Pons (tissue), 1 donor: ENCODE data around the gene SLC39A6.
"Not testable (repeated sequence)": the region's sequence is repeated elsewhere in the genome, so short reads cannot be mapped to it uniquely, and the experiment has no call there.

Experiments
- DNase-seq: peaks from one replicate; pipeline ENCODE4 v3.0.0-alpha.2; 2016; ENCODE audit warnings: low spot score

Gene SLC39A6

DNA sequence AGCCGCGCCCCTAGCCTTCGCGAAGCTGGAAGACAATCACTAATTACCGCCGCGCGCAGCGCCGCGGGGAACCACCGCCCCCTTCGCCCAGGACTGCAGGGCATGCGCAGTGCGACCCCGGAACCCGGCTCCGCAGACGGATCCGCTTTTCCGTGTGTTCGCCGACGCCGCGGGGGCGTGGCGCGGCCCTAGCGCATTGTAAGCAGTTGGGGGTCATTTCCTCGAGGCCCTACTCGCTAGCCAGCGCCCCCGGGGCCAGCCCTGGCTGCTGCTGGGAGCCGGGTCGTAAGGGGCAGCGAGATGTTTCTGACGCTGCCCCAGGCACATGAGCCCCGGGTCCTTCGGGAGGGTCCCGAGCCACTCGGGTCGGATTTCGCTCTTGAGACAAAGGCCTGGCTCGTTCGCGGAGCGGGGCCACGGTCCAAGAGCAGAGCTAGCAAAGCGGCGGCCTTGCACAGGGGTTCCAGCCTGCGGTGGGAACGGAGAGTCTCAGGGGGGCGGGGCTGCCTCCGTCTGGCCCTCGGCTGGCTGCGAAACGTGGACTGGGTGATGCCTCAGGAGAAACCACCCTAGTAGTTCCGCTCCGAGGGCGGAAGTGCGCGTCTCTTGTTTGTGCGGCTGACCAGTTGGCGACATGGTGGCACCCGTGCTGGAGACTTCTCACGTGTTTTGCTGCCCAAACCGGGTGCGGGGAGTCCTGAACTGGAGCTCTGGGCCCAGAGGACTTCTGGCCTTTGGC, at the start of gene SLC39A6, which contains the start of gene ELP2:
TSS of gene SLC39A6 (minus strand) at position 41 of the 739 bp plus-strand sequence. CDS start 2,333 bp downstream, outside the sequence.
TSS of gene ELP2 (plus strand) at position 600 of the 739 bp plus-strand sequence. CDS start at position 635, 35 bp downstream.
- DNase-seq = peak; percentile 96

DNA sequence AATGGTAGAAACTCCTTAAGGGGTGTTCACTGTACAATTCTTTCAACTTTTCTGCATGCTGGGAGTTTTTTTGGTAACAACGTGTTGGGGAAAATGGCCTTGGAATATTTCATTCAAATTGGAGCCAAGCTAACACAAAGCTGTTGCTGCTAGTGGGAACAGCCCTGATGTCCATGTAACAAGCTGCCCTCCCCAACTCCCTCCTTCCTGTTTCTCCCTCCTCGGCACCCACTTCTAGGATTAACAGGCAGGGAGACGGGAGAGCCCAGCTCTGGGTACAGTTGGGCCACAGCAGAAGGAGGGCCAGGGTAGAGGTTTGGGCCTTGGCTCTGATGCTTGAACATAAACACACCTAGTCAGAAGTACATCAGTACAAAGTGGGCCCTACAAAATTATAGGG, 48.8 kb upstream of the SLC39A6 start:
- no peak for DNase-seq

- DNase-seq = no peak
These were observed 47.6 kb upstream of the SLC39A6 start for GRCh38 chr18:36176711-36177110.

GRCh38 chr18:36176177-36176584, 47.0 kb upstream of the SLC39A6 start:
- no peak for DNase-seq

DNA sequence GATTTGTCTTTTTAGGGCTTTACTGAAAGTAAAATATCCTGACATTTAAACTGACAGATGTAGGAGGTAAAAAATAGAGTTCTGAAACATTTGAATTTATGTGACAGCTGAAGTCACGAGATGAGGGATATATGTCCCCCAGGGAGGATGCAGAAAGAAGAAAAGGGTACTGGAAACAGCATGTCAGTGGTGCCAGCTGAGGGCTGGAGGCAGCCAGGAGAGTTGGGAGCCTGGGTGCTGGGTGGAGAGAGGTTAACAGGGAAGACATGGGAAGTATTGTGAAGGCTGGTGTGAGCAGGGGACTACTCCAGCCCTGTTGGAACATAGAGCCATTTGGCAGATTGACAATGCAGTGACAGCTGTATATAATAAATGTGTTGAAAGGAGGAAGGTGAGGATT, 46.3 kb upstream of the SLC39A6 start:
- no peak for DNase-seq

- no peak for DNase-seq
These were observed 40.8 kb upstream of the SLC39A6 start for GRCh38 chr18:36169938-36170337.

- not testable (repeated sequence) for DNase-seq
These were observed 39.2 kb upstream of the SLC39A6 start for GRCh38 chr18:36168296-36168695.

- DNase-seq = no peak
These were observed 38.6 kb upstream of the SLC39A6 start for GRCh38 chr18:36167692-36168218.

DNA sequence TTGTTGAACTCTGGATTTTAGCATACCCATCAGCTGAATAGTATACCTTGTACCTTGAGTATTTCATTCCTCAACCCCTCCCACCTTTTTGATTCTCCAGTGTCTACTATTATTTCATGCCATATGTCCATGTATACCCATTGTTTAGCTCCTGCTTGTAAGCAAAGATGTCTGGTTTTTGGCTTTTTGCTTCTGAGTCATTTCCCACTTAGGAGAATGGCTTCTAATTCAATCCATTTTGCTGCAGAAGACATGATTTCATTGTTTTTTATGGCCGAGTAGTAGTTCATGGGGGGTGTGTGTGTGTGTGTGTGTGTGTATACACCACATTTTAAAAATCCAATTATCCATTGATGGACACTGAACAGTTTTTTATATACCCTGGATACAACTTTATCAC, 33.8 kb upstream of the SLC39A6 start:
- no peak for DNase-seq

DNA sequence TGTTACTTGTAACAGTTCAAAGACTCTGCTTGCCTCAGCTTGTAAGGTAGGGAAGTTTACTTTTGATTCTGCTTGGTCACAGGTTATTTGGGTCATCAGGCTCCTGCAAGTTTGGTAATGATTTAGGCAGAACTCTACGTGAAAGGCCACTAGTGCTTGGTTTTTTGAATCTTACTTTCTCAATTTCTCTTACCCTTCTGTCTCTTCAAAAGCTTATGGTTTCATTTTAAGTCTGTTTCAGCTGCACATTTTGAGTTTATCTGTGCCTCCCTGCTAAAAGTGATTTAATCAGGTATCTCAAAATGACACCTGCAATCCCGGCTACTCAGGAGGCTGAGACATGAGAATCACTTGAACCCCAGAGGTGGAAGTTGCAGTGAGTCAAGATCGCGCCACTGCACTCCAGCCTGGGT, 31.8 kb upstream of the SLC39A6 start:
- DNase-seq = no peak

GRCh38 chr18:36158266-36158867, 29.2 kb upstream of the SLC39A6 start:
- DNase-seq = no peak

- DNase-seq = no peak
These were observed 28.3 kb upstream of the SLC39A6 start for GRCh38 chr18:36157441-36157840.

GRCh38 chr18:36155851-36156757, 27.0 kb upstream of the SLC39A6 start:
- no peak for DNase-seq

DNA sequence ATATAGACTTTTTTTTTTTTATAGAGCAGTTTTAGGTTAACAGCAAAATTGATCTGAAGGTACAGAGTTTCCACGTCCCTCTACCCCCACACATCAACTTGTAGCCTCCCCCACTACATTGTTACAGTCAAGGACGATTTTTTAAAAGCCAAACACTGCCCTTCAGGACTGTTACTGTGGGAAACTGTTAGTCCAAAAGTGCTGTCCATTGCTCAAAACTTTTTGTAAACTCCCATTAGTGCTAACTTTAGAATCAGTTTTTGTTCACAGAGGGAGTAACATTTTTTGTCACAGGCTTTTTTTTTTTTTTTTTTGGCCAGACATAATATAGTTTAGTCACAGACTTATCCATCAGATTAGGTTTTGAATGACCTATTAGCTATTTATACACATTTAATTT, 24.6 kb upstream of the SLC39A6 start:
- no peak for DNase-seq

DNA sequence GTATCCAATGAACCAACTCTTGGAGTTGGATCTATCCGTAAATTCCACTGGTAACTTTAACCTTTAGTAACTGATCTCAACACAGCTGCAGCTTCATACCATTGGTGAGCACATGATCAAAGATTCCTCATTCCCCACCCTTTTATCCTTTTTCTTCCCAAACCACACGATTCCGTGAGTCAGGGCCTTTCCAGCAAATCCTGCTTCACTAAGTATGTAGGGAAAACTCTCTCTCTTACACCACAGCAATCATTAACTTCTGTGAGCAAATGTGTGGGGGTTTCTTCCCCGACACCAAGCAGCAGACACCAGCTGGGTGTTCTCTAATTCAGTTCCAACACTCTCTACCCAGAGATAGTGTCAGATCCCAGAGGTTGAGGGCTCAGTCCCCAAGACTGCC, 24.1 kb upstream of the SLC39A6 start:
- no peak for DNase-seq

DNA sequence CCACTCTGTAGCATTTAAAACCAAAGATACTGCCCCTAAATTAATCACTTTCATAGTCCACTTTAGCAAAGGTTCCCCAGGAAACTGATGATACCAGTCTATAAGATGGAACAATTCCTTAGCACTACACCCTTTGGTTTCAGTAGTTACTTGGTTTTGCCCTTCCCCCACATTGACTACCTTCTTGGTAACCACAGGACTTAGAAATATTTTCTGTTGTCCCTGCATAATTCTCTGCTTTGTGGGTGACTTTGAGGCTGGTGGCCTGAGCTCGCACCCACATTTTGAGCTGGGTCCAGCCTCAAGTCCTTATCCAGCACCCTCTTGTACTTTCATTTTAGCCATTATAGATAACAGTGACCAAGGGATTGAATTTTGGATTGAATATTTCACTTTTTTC, 23.6 kb upstream of the SLC39A6 start:
- no peak for DNase-seq

DNA sequence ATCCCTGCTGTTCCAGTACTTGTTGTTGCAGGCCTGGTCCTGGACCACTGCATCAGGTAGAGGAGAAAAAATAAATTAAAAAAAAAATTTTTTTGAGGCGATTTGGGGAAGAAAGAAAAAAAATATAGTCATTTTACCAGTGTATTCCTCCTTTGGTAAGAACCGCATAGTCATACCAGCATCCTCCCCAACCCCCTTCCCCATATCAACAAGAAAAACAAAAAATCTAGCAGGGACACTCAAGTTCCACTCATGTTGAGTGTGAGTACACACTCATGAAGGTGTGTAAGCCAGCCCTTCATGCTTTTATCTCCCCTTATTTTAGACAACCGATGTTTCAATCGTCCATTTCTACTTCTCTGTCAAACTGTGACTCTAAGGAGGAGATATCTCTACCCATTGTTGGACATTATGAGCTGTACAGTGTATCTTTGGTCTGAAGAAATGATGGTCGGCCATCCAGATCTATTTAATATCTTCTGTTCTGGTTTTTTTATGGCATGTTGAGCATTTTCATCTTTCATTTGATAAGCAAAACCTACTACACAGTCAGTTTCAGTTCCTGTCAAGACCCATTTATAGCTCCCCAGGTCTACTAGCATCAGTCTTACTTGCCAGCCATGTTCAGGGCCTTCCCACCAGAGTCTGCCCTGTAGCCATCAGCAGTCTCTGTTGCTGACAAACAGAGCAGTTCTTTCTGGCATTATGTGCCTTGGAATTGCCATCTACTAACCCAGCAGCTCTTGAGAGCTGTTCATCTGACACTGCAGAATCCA, 20.6 kb upstream of the SLC39A6 start:
- DNase-seq = no peak

GRCh38 chr18:36143391-36143790, 14.3 kb upstream of the SLC39A6 start:
- no peak for DNase-seq

DNA sequence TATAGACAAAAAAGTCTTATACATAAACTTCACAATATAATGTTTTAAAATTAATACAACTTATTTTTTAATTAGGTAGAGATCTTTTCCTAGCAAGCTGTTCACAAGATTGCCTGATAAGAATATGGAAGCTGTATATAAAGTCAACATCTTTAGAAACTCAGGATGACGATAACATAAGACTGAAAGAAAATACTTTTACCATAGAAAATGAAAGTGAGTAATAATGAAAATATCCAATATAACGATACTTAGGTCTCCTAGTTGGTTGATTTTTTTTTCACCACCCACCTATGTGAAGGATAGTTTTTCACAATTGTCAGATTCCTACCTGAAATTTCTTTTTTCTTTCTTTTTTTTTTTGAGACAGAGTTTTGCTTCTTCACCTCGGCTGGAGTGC, 13.6 kb upstream of the SLC39A6 start:
- no peak for DNase-seq

- no peak for DNase-seq
These were observed 12.4 kb upstream of the SLC39A6 start for GRCh38 chr18:36141576-36141975.

GRCh38 chr18:36139245-36139644, 10.1 kb upstream of the SLC39A6 start:
- DNase-seq = no peak

DNA sequence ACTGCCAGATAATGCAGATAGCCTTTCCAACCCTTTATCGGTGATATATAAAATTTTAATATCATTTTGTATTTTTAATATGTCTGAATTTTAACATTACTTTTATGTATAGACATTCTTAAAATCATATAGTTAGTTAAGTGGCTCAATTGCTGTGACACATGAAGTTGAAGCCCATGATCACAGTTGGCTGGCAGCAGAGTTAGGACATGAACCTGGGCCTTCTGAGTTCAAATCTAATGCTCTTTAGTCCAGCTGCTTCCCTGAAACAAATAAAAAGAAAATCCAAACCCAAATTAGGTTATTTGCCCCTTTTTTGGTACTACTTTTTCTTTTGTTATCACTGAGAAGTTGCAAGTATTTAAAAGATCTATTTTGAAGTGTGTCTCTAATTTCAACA, 6.1 kb upstream of the SLC39A6 start:
- DNase-seq = no peak
